Measurements from ENCODE around the gene CPED1.
"Not testable (repeated sequence)": the region's sequence is repeated elsewhere in the genome, so short reads cannot be mapped to it uniquely, and the experiment has no call there.

The CPED1 gene

GRCh38 chr7:121020249-121020988 lies 31.9 kb downstream of the CPED1 start:
- no peak for DNase-seq (ENCODE audit: low read depth)

- DNase-seq (ENCODE audit: low read depth) = no peak
These were observed 32.8 kb downstream of the CPED1 start for GRCh38 chr7:121020989-121021969.

DNA sequence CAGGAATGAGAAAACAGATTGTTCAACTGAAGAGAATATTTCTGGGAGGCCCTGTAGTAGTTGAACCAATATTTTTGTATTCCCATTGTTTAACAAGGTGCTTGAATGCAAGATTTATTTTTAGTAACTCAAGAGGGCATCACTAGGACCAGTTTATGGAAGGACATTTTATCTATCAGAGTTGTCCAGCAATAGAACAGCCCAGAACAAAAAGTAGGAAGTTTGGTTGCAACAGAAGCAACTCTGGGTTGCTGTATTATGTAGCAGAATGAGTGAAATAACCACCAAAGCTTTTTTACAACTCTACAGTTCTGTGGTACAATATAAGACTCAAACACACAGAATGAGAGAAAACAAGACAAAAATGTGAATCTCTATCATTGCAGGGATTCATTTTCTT lies 34.7 kb downstream of the CPED1 start:
- DNase-seq (ENCODE audit: low read depth) = no peak

- no peak for DNase-seq (ENCODE audit: low read depth)
These were observed 35.4 kb downstream of the CPED1 start for GRCh38 chr7:121023683-121024511.

GRCh38 chr7:121024611-121025010 lies 36.1 kb downstream of the CPED1 start:
- DNase-seq (ENCODE audit: low read depth) = no peak

GRCh38 chr7:121026159-121026558 lies 37.6 kb downstream of the CPED1 start:
- no peak for DNase-seq (ENCODE audit: low read depth)

DNA sequence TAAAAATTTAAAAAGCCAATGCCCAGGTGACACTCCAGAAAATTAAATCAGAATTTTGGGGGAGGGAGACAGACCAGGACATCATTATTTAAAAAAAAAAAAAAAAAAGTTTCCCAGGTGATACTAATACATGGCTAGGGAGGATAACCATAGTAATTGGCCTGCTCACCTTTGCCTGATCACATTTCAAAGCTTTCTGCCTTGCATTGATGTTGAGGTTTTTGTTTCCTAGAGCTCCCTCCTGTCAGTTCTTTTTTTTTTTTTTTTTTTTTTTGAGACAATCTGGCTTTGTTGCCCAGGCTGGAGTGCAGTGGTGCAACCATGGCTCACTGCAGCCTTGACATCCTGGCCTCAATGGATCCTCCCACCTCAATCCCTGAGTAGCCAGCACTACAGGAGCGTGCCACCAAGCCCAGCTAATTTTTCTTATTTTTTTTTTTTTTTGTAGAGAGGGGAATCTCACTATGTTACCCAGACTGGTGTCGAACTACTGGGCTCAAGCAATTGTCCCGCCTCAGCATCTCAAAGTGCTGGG lies 38.1 kb downstream of the CPED1 start:
- DNase-seq (ENCODE audit: low read depth) = no peak

DNA sequence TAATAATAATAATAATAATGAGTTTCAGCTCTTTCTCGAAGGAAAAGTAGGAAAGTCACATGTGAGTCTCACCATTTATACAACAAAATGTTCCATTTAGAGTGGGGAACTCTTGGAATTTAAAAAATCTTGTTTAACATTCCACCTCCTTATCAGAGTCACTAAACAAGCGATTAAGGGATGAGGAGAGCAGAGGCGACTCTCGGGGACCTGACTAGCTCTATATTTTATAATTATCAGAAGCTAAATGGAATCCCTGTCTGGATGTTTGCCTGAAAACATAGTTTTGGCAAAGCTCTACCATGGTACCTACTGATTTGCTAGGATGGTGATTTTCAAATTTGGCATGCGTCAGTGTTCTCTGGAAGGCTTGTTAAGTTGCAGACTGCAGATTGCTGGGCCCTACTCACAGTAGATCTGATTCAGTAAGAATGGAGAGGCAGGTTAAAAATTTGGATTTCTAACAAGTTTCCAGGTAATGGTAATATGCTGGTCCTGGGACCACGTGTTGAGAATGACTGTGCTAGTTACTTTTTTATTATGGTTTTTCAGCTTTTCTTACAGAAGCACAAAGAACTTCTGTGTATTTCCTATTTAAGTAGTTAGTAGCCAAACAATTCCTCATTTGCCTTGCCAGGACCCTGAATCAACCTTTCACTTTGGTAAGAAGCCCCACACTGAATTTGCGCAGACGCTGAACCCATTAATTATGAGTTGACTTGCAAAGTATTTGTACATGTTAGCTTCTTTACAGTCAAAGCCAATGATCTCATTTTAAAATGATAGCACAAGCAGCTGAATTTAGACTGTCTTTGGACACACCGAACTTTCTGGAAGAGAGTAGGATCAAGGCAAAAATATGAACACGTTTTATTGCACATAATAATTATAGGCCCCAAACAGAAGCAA lies 39.5 kb downstream of the CPED1 start:
- DNase-seq (ENCODE audit: low read depth) = no peak

- DNase-seq (ENCODE audit: low read depth) = no peak
These were observed 40.8 kb downstream of the CPED1 start for GRCh38 chr7:121029302-121029701.

DNA sequence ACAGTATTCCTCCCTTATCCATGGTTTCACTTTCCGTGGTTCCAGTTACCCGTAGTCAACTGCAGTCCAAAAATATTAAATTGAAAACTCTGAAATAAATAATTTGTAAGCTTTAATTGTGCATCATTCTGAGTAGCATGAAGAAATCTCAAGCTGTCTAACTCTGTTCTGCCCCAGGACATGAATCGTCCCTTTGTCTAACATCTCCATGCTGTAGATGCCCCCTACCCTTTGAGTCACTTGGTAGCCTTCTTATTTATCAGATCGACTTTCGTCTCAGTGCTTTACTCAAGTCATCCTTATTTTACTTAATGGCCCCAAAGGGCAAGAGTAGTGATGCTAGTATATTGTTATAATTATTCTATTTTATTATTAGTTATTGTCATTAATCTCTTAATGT lies 41.8 kb downstream of the CPED1 start:
- DNase-seq (ENCODE audit: low read depth) = no peak

GRCh38 chr7:121032645-121033460 lies 44.3 kb downstream of the CPED1 start:
- no peak for DNase-seq (ENCODE audit: low read depth)

- no peak for DNase-seq (ENCODE audit: low read depth)
These were observed 46.4 kb downstream of the CPED1 start for GRCh38 chr7:121034929-121035328.

DNA sequence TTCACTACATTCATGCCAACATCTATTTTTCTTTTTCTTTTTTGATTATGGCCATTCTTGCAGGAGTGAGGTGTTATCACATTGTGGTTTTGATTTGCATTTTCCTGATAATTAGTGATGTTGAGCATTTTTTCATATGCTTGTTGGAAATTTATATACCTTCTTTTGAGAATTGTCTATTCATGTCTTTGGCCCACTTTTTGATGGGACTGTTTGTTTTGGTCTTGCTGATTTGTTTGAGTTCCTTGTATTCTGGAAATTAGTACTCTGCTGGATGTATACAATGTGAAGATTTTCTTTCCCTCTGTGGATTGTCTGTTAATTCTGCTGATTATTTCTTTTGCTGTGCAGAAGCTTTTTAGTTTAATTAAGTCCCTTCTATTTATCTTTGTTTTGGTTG lies 48.3 kb downstream of the CPED1 start:
- DNase-seq (ENCODE audit: low read depth) = not testable (repeated sequence)

GRCh38 chr7:121037329-121037728 lies 48.8 kb downstream of the CPED1 start:
- DNase-seq (ENCODE audit: low read depth) = not testable (repeated sequence)

- DNase-seq (ENCODE audit: low read depth) = no peak
These were observed 49.6 kb downstream of the CPED1 start for GRCh38 chr7:121037957-121038716.

DNA sequence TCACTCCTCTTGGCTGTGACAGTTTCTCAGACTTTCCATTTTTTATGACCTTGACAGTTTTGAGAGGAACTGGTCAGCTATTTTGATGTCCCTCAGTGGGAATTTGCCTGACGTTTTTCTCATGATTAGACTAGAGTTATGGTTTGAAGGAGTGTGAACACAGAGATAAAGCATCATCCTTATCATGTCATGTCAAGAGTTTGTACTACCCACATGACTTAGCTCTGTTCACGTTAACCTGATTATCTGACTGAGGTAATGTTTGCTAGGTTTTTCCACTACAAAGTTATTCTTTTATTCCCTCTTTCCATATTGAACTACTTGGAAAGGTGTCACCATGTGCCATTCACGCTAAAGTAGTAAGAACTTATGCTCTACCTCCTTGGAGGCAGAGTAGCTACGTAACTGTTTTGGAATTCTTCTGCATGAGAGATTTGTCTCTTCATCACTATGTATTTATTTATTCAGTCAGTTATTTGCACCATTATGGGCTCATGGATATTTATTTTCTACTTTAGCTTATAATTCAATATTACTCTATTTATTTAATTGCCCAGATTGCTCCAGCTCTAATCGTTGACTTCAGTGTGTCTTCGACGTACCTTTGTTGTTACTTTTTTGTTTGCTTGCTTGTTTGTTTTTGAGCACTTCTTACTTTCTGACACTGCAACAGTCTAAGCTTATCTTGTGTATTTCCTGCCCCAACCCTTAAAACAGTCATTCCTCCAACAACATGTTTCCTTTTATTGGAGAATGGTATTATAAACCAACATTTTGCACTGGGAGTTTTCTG lies 50.4 kb downstream of the CPED1 start:
- no peak for DNase-seq (ENCODE audit: low read depth)

DNA sequence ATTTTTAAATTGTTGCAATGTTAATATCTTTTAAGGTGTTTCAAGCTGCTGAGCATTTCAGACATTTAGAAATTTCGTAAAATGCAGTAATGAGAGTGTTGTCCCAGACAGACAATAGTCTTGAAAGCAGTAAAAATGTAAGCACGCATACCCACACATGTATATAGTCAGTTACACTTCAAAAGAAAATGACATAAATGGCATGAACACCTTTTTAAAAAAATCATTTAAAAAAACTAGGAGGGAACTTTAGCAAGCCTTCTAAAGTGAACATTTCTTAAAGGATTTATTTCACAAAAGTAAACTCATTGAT lies 51.0 kb downstream of the CPED1 start:
- no peak for DNase-seq (ENCODE audit: low read depth)

DNA sequence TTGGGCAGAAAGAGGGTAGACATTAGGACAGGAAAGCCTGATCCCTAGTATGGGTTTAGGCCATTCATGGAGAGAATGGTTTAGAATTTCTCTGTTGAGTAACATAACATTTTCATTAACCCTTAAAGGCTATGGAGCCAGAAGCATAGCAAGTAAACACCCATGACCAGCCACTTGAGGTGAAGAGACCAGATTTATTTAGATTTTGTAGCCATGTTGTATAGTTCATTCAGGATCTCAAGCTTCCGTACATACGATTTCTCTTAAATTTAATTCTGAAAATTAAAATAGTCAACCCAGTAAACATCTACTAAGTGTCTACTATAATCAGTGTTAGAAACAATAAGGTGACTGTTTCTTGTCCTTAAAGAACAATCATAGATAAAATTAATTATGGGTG lies 51.5 kb downstream of the CPED1 start:
- no peak for DNase-seq (ENCODE audit: low read depth)

Measured in activated gamma-delta T cell treated with anti-CD3 and anti-CD28 coated beads, Interleukin-2, amount 50 U/mL, for 16 hours (primary cell).